K562 (cell line): ENCODE measurements around the gene AGAP3. TPM values are rescaled to one million over a fixed set of nuclear protein-coding genes. Genes with fewer than 3 reads are reported as not detected.

Source experiments
- ATF6 ChIP-seq: sonication (generic); formaldehyde crosslinking; IDR thresholded peaks from 2 replicates; pipeline ENCODE4 v1.4.0; 2020; ENCODE audit warnings: mild to moderate bottlenecking, missing genetic modification reagents
- DACH1 ChIP-seq: fragments of 450-650 bp; IDR thresholded peaks from 2 replicates; pipeline ENCODE4 v1.6.1; 2018; ENCODE audit not compliant: partially characterized antibody
- E2F8 ChIP-seq: fragments of 450-650 bp; IDR thresholded peaks from 2 replicates; pipeline ENCODE4 v1.7.1; 2018; ENCODE audit warnings: mild to moderate bottlenecking, low read depth; ENCODE audit not compliant: partially characterized antibody
- FIP1L1 ChIP-seq: fragments of 200-400 bp; formaldehyde crosslinking; IDR thresholded peaks from 2 replicates; pipeline ENCODE4 v1.6.1; 2018; ENCODE audit warnings: mild to moderate bottlenecking, low read depth, low read length; ENCODE audit not compliant: poor library complexity, severe bottlenecking
- FOXK1 ChIP-seq: sonication (generic); formaldehyde crosslinking; IDR thresholded peaks from 2 replicates; pipeline ENCODE4 v1.8.0; 2022; ENCODE audit warnings: missing genetic modification reagents, mild to moderate bottlenecking, borderline replicate concordance
- HDAC6 ChIP-seq: IDR thresholded peaks from 2 replicates; pipeline ENCODE4 v1.6.1; 2012; ENCODE audit warnings: low read depth, mild to moderate bottlenecking, control low read depth, inconsistent platforms, low read length, moderate library complexity
- KDM4B ChIP-seq, 2 experiments: fragments of 450-650 bp in 1 of 2; sonication (generic) in 1 of 2; IDR thresholded peaks; 2 replicates each; pipeline ENCODE4 v1.6.1; 2016 to 2017; ENCODE audit warnings: borderline replicate concordance in 2 of 2, antibody characterized with exemption in 1 of 2, low read depth in 1 of 2, mild to moderate bottlenecking in 1 of 2
- MCM2 ChIP-seq: fragments of 450-650 bp; IDR thresholded peaks from 2 replicates; pipeline ENCODE4 v1.6.1; 2017; ENCODE audit warnings: low read depth, mild to moderate bottlenecking
- PKNOX1 ChIP-seq: fragments of 450-650 bp; IDR thresholded peaks from 2 replicates; pipeline ENCODE4 v1.6.1; 2016
- TFAM ChIP-seq: fragments of 250-450 bp; sonication (Bioruptor Pico); conservative IDR thresholded peaks from 2 replicates; pipeline ENCODE4 v1.5.0; 2021; ENCODE audit warnings: mild to moderate bottlenecking, moderate library complexity
- YBX1 ChIP-seq: fragments of 450-650 bp; IDR thresholded peaks from 2 replicates; pipeline ENCODE4 v1.7.1; 2016; ENCODE audit warnings: mild to moderate bottlenecking
- polyA plus RNA-seq, 8 experiments: library from polyadenylated mRNA; depleted of rRNA in 4 of 8; stranded (reverse) in 5 of 8; unstranded in 3 of 8; fragments of >200 nt; fragmentation: Nextera tagmentation in 2 of 8; fragmentation: Illumina TruSeq in 1 of 8; extraction: Ambion mirVana in 2 of 8; extraction: Trizol in 1 of 8; gene quantifications; 2 replicates each; pipeline versions ENCODE4 v1.2.1 to v1.2.3, GENCODE V29; 2011 to 2014; ENCODE audit warnings: inconsistent platforms in 1 of 8, missing spikeins in 1 of 8
- total RNA-seq, 7 experiments: library from RNA; depleted of rRNA in 6 of 7; stranded (reverse); fragments of >200 nt in 6 of 7; fragmentation: Illumina TruSeq in 2 of 7; extraction: Trizol in 2 of 7; gene quantifications; 2 replicates each; pipeline versions ENCODE4 v1.2.1 to v1.2.3, GENCODE V29; 2011 to 2021; ENCODE audit warnings: low replicate concordance in 1 of 7
- TF ChIP-seq, protein P1 (sequence below): sonication (generic); formaldehyde crosslinking; IDR thresholded peaks from 2 replicates; pipeline ENCODE4 v1.8.0; 2023; ENCODE audit warnings: missing genetic modification reagents, mild to moderate bottlenecking, borderline replicate concordance
- TF ChIP-seq, protein P2 (sequence below), 2 experiments: fragments of 450-650 bp; conservative IDR thresholded peaks; 2 replicates each; pipeline ENCODE4 v1.6.1; 2017; ENCODE audit warnings: mild to moderate bottlenecking in 2 of 2, moderate library complexity in 2 of 2

The AGAP3 gene
- total and polyA plus RNA-seq, 9 of the 15 experiments (the other 6 are each of a cell fraction or from before 2014, with no cell fraction given): 3.4 to 208 (median 62.2) TPM

DNA sequence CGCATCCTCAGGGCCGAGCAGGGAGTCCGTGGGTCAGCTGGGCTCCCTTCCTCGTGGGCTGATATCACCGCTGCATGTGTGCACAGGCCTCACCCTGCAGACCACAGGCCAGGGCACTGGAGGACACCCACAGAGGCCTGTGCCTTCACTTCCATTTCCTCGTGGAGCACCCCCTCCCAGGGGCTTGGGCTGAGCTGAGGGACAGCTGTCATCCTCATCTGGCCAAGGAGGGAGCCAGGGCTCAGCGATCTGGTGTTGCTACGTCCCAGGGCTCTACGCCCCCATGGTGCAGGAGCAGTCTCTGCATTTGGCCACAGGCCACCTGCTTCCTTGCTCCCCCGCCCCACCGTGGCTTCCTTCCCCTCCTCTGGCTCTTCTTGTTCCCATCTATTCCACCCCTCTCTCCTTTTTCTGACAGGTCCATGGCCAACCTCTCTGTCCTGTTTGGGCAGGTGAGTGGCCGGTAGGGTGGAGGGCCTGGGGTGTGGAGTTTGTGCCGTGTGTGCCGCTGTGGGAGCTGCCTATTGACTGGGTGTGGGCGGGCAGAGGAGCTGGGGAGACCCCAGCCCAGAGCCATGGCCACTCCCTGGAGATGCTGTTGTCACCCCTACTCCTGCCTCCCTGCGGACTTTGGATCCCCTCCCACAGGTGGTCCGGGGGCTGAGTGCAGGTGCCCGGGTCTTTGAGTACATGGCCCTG lies 46.3 kb upstream of the AGAP3 start (continued):
- TF ChIP-seq, protein P1, sequence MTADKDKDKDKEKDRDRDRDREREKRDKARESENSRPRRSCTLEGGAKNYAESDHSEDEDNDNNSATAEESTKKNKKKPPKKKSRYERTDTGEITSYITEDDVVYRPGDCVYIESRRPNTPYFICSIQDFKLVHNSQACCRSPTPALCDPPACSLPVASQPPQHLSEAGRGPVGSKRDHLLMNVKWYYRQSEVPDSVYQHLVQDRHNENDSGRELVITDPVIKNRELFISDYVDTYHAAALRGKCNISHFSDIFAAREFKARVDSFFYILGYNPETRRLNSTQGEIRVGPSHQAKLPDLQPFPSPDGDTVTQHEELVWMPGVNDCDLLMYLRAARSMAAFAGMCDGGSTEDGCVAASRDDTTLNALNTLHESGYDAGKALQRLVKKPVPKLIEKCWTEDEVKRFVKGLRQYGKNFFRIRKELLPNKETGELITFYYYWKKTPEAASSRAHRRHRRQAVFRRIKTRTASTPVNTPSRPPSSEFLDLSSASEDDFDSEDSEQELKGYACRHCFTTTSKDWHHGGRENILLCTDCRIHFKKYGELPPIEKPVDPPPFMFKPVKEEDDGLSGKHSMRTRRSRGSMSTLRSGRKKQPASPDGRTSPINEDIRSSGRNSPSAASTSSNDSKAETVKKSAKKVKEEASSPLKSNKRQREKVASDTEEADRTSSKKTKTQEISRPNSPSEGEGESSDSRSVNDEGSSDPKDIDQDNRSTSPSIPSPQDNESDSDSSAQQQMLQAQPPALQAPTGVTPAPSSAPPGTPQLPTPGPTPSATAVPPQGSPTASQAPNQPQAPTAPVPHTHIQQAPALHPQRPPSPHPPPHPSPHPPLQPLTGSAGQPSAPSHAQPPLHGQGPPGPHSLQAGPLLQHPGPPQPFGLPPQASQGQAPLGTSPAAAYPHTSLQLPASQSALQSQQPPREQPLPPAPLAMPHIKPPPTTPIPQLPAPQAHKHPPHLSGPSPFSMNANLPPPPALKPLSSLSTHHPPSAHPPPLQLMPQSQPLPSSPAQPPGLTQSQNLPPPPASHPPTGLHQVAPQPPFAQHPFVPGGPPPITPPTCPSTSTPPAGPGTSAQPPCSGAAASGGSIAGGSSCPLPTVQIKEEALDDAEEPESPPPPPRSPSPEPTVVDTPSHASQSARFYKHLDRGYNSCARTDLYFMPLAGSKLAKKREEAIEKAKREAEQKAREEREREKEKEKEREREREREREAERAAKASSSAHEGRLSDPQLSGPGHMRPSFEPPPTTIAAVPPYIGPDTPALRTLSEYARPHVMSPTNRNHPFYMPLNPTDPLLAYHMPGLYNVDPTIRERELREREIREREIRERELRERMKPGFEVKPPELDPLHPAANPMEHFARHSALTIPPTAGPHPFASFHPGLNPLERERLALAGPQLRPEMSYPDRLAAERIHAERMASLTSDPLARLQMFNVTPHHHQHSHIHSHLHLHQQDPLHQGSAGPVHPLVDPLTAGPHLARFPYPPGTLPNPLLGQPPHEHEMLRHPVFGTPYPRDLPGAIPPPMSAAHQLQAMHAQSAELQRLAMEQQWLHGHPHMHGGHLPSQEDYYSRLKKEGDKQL (CRISPR knock-in tag): peak; percentile 97; the same call in 1 of the 2 replicates
- TF ChIP-seq, protein P2, sequence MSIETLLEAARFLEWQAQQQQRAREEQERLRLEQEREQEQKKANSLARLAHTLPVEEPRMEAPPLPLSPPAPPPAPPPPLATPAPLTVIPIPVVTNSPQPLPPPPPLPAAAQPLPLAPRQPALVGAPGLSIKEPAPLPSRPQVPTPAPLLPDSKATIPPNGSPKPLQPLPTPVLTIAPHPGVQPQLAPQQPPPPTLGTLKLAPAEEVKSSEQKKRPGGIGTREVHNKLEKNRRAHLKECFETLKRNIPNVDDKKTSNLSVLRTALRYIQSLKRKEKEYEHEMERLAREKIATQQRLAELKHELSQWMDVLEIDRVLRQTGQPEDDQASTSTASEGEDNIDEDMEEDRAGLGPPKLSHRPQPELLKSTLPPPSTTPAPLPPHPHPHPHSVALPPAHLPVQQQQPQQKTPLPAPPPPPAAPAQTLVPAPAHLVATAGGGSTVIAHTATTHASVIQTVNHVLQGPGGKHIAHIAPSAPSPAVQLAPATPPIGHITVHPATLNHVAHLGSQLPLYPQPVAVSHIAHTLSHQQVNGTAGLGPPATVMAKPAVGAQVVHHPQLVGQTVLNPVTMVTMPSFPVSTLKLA (conservative IDR thresholded peaks at IDR 0.05): no peak; a peak in 1 of 4 replicates
- no peak for TF ChIP-seq YBX1
- TF ChIP-seq KDM4B (IDR thresholded peaks at IDR 0.05; ENCODE audit: borderline replicate concordance in 2 of 2, low read depth in 1 of 2): no peak
- no peak for TF ChIP-seq FIP1L1
- peak; percentile 69 for TF ChIP-seq PKNOX1
- no peak for TF ChIP-seq TFAM
- TF ChIP-seq E2F8: no peak
- TF ChIP-seq MCM2: no peak
- peak; percentile 67; the same call in 1 of the 2 replicates for TF ChIP-seq FOXK1
- TF ChIP-seq HDAC6: no peak
- 0 out of 2 replicates have a peak, but pooled peaks have one; percentile 41 for TF ChIP-seq ATF6 (CRISPR knock-in tag)
- no peak for TF ChIP-seq DACH1
